Panc1 (cell line): Measurements from ENCODE around the gene MAP6D1. TPM values are rescaled to one million over a fixed set of nuclear protein-coding genes. Genes with fewer than 3 reads are reported as not detected.

ENCODE experiments used
- ATAC-seq: fragments of 200-7000 bp; cut with Tn5 transposase; 2 replicates; pipeline ENCODE4 v1.9.1; 2020; ENCODE audit warnings: mild to moderate bottlenecking, moderate library complexity
- BruUV-seq: library from RNA; stranded (reverse); fragments of 400-500 nt; replicated peaks from 2 replicates; lab custom pipeline; 2021; lab: Mats Ljungman, UMichigan
- CTCF ChIA-PET: fragments of 300-600 bp; sonication (Branson Sonifier 250); formaldehyde crosslinking; loops from one replicate; lab custom pipeline; 2022; ENCODE audit warnings: antibody characterized with exemption; lab: Charles Lee
- POLR2A ChIA-PET: fragments of 300-600 bp; sonication (Branson Sonifier 250); formaldehyde crosslinking; loops from one replicate; lab custom pipeline; 2022; ENCODE audit warnings: antibody characterized with exemption; lab: Charles Lee
- DNase-seq: peaks from one replicate; pipeline ENCODE4 v3.0.0-alpha.2; 2010; ENCODE audit warnings: low read depth, low spot score
- H3K27ac ChIP-seq: 2 replicates; pipeline ENCODE4 v1.5.1; 2011; ENCODE audit warnings: mild to moderate bottlenecking, low read length, inconsistent platforms
- H3K27me3 ChIP-seq: fragments of 200-500 bp; sonication (Bioruptor generic); 2 replicates; pipeline ENCODE4 v1.6.0; 2014; ENCODE audit warnings: low read length, inconsistent platforms; ENCODE audit not compliant: control insufficient read depth, insufficient read depth
- H3K36me3 ChIP-seq: fragments of 200-500 bp; sonication (Bioruptor generic); 2 replicates; pipeline ENCODE4 v1.5.1; 2014; ENCODE audit warnings: inconsistent platforms, mild to moderate bottlenecking, low read length, moderate library complexity; ENCODE audit not compliant: control insufficient read depth, insufficient read depth
- H3K4me1 ChIP-seq: 2 replicates; pipeline ENCODE4 v1.5.1; 2011; ENCODE audit warnings: inconsistent platforms, mild to moderate bottlenecking, low read length, moderate library complexity; ENCODE audit not compliant: control insufficient read depth, insufficient read depth
- H3K4me3 ChIP-seq, 2 experiments: 2 replicates each; pipeline ENCODE4 v1.5.1; 2011 to 2012; ENCODE audit warnings: low read depth in 2 of 2, low read length in 2 of 2, mild to moderate bottlenecking in 2 of 2, inconsistent platforms in 1 of 2, moderate library complexity in 1 of 2
- H3K9me3 ChIP-seq: fragments of 200-500 bp; sonication (Bioruptor generic); 2 replicates; pipeline ENCODE4 v1.5.1; 2014; ENCODE audit warnings: low read depth, mild to moderate bottlenecking, inconsistent platforms, low read length, moderate library complexity; ENCODE audit not compliant: control insufficient read depth, insufficient read depth
- POLR2AphosphoS5 ChIP-seq: IDR thresholded peaks from 2 replicates; pipeline ENCODE4 v1.6.1; 2012; ENCODE audit warnings: mild to moderate bottlenecking, low read depth, low read length, moderate library complexity
- SIN3A ChIP-seq: IDR thresholded peaks from 2 replicates; pipeline ENCODE4 v1.6.1; 2012; ENCODE audit warnings: low read depth, mild to moderate bottlenecking, low read length, moderate library complexity, borderline replicate concordance; ENCODE audit not compliant: insufficient read depth
- TCF7L2 ChIP-seq: IDR thresholded peaks from 2 replicates; pipeline ENCODE4 v1.6.1; 2011; ENCODE audit warnings: mild to moderate bottlenecking, low read depth, low read length, inconsistent platforms
- in situ Hi-C: cut with HindIII; loops from 2 replicates; pipeline ENCODE4 v1.10.0; 2016; ENCODE audit warnings: low sequenced_read_pairs, low pct_unique_long_range_greater_than_20kb
- intact Hi-C: fragments of 100-400 bp; cut with micrococcal nuclease; formaldehyde crosslinking; loops from one replicate; pipeline ENCODE4 v1.10.0; 2022; ENCODE audit not compliant: unreplicated experiment
- total RNA-seq: library from RNA; stranded (reverse); gene quantifications from one replicate; pipeline ENCODE4 v1.2.1, GENCODE V29; 2021; ENCODE audit not compliant: unreplicated experiment
- TF ChIP-seq, protein P1 (sequence below), 2 experiments: IDR thresholded peaks; 2 replicates each; pipeline ENCODE4 v1.6.1; 2011 to 2012; ENCODE audit warnings: low read depth in 2 of 2, control low read depth in 1 of 2, low read length in 1 of 2, mild to moderate bottlenecking in 1 of 2, moderate library complexity in 1 of 2; ENCODE audit not compliant: insufficient read depth in 1 of 2
- TF ChIP-seq, protein P2 (sequence below): fragments of 450-650 bp; IDR thresholded peaks from 2 replicates; pipeline ENCODE4 v1.5.1; 2017; ENCODE audit warnings: mild to moderate bottlenecking

Gene MAP6D1
- total RNA-seq, 1 experiment from 2014 or later = 7.9 TPM

DNA sequence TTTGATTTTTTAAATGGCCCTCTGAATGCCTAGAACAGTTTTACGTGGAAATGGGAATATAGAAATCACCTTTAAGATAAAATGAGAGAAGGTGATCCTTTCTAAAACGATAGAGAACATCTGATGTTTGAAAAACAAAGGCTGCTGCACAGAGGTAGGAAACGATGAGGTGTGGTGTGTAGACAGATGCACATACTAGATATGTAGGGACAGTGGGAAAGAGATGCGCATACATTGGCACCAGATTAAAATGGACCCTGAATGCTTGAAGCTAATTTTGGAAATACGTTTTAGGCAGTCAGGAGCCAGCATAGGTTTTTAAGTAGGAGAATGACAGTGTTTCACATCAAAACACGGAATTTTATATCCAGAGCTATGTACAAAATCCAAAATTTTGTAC, 29.0 kb downstream of the MAP6D1 start:
- H3K4me3 ChIP-seq = no peak overlapping the region
- ChIA-PET CTCF (no interaction called here), POLR2A (interaction anchor here (0.7 kb wide), 1 partner anchor 104 kb away, joined by 3 read pairs; no protein-coding TSS in a partner anchor)
- TF ChIP-seq POLR2AphosphoS5 (no peak), TCF7L2 (no peak), SIN3A (no peak)
- TF ChIP-seq, protein P1, sequence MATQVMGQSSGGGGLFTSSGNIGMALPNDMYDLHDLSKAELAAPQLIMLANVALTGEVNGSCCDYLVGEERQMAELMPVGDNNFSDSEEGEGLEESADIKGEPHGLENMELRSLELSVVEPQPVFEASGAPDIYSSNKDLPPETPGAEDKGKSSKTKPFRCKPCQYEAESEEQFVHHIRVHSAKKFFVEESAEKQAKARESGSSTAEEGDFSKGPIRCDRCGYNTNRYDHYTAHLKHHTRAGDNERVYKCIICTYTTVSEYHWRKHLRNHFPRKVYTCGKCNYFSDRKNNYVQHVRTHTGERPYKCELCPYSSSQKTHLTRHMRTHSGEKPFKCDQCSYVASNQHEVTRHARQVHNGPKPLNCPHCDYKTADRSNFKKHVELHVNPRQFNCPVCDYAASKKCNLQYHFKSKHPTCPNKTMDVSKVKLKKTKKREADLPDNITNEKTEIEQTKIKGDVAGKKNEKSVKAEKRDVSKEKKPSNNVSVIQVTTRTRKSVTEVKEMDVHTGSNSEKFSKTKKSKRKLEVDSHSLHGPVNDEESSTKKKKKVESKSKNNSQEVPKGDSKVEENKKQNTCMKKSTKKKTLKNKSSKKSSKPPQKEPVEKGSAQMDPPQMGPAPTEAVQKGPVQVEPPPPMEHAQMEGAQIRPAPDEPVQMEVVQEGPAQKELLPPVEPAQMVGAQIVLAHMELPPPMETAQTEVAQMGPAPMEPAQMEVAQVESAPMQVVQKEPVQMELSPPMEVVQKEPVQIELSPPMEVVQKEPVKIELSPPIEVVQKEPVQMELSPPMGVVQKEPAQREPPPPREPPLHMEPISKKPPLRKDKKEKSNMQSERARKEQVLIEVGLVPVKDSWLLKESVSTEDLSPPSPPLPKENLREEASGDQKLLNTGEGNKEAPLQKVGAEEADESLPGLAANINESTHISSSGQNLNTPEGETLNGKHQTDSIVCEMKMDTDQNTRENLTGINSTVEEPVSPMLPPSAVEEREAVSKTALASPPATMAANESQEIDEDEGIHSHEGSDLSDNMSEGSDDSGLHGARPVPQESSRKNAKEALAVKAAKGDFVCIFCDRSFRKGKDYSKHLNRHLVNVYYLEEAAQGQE (IDR thresholded peaks at IDR 0.05; ENCODE audit: insufficient read depth in 1 of 2, low read depth in 2 of 2, low read length in 1 of 2) = no peak
- TF ChIP-seq, protein P2, sequence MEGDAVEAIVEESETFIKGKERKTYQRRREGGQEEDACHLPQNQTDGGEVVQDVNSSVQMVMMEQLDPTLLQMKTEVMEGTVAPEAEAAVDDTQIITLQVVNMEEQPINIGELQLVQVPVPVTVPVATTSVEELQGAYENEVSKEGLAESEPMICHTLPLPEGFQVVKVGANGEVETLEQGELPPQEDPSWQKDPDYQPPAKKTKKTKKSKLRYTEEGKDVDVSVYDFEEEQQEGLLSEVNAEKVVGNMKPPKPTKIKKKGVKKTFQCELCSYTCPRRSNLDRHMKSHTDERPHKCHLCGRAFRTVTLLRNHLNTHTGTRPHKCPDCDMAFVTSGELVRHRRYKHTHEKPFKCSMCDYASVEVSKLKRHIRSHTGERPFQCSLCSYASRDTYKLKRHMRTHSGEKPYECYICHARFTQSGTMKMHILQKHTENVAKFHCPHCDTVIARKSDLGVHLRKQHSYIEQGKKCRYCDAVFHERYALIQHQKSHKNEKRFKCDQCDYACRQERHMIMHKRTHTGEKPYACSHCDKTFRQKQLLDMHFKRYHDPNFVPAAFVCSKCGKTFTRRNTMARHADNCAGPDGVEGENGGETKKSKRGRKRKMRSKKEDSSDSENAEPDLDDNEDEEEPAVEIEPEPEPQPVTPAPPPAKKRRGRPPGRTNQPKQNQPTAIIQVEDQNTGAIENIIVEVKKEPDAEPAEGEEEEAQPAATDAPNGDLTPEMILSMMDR = no peak
- no TSS peak for BruUV-seq
- intact Hi-C loops (no loop called here), in situ Hi-C loops (no loop called here)
- no peak overlapping the region for H3K27ac ChIP-seq
- DNase-seq (no peak), ATAC-seq (no peak)
- peaks cover 13% of the 10 kb centered on the region for H3K36me3 ChIP-seq
- no peaks in the 10 kb centered on the region for H3K9me3 ChIP-seq
- H3K27me3 ChIP-seq = no peaks in the 10 kb centered on the region
- no peaks in the 10 kb centered on the region for H3K4me1 ChIP-seq

DNA sequence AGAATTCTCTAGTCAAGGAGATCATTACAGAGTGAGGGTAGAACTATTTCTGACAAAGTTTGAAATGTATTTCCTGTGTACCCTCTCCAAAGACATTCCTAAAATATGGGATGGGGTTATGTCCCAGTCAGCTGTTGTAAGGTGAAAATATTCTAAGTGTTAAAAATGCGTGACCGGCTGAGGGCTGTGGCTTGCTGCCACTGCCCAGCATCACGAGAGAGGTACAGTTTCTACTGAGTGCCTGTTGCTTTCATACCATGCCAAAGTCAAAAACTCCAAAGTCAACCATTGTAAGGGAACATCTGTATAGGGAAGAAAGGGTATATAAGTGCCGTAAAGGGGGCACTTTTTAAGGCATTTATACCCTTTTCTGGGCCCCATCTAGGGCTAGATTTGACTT, 30.9 kb downstream of the MAP6D1 start:
- H3K27ac ChIP-seq = no peak overlapping the region
- ATAC-seq (no peak), DNase-seq (no peak)
- in situ Hi-C loops = no loop called here
- no peak overlapping the region for H3K4me3 ChIP-seq
- no peaks in the 10 kb centered on the region for H3K4me1 ChIP-seq
- CTCF ChIA-PET = no interaction called here
- no peak for TF ChIP-seq POLR2AphosphoS5
- TF ChIP-seq, protein P2 = no peak
- TF ChIP-seq TCF7L2 = no peak
- no peaks in the 10 kb centered on the region for H3K27me3 ChIP-seq
- POLR2A ChIA-PET = no interaction called here
- H3K9me3 ChIP-seq = no peaks in the 10 kb centered on the region
- BruUV-seq = TSS peak; percentile 36
- intact Hi-C loops = no loop called here
- peaks cover 3% of the 10 kb centered on the region; the same call in 1 of the 2 replicates for H3K36me3 ChIP-seq
